Panc1 (cell line): ENCODE results near the gene RABGGTA. TPM values are rescaled to one million over a fixed set of nuclear protein-coding genes. Genes with fewer than 3 reads are reported as not detected.
A peak's percentile ranks its signal among the peaks of the same experiment; 100 is the strongest.

Experiments
- ATAC-seq: fragments of 200-7000 bp; cut with Tn5 transposase; 2 replicates; pipeline ENCODE4 v1.9.1; 2020; ENCODE audit warnings: mild to moderate bottlenecking, moderate library complexity
- BruUV-seq: library from RNA; stranded (reverse); fragments of 400-500 nt; replicated peaks from 2 replicates; lab custom pipeline; 2021; lab: Mats Ljungman, UMichigan
- CTCF ChIA-PET: fragments of 300-600 bp; sonication (Branson Sonifier 250); formaldehyde crosslinking; loops from one replicate; lab custom pipeline; 2022; ENCODE audit warnings: antibody characterized with exemption; lab: Charles Lee
- POLR2A ChIA-PET: fragments of 300-600 bp; sonication (Branson Sonifier 250); formaldehyde crosslinking; loops from one replicate; lab custom pipeline; 2022; ENCODE audit warnings: antibody characterized with exemption; lab: Charles Lee
- DNase-seq: peaks from one replicate; pipeline ENCODE4 v3.0.0-alpha.2; 2010; ENCODE audit warnings: low read depth, low spot score
- H3K27ac ChIP-seq: 2 replicates; pipeline ENCODE4 v1.5.1; 2011; ENCODE audit warnings: mild to moderate bottlenecking, low read length, inconsistent platforms
- H3K27me3 ChIP-seq: fragments of 200-500 bp; sonication (Bioruptor generic); 2 replicates; pipeline ENCODE4 v1.6.0; 2014; ENCODE audit warnings: low read length, inconsistent platforms; ENCODE audit not compliant: control insufficient read depth, insufficient read depth
- H3K36me3 ChIP-seq: fragments of 200-500 bp; sonication (Bioruptor generic); 2 replicates; pipeline ENCODE4 v1.5.1; 2014; ENCODE audit warnings: inconsistent platforms, mild to moderate bottlenecking, low read length, moderate library complexity; ENCODE audit not compliant: control insufficient read depth, insufficient read depth
- H3K4me1 ChIP-seq: 2 replicates; pipeline ENCODE4 v1.5.1; 2011; ENCODE audit warnings: inconsistent platforms, mild to moderate bottlenecking, low read length, moderate library complexity; ENCODE audit not compliant: control insufficient read depth, insufficient read depth
- H3K4me3 ChIP-seq, 2 experiments: 2 replicates each; pipeline ENCODE4 v1.5.1; 2011 to 2012; ENCODE audit warnings: low read depth in 2 of 2, low read length in 2 of 2, mild to moderate bottlenecking in 2 of 2, inconsistent platforms in 1 of 2, moderate library complexity in 1 of 2
- H3K9me3 ChIP-seq: fragments of 200-500 bp; sonication (Bioruptor generic); 2 replicates; pipeline ENCODE4 v1.5.1; 2014; ENCODE audit warnings: low read depth, mild to moderate bottlenecking, inconsistent platforms, low read length, moderate library complexity; ENCODE audit not compliant: control insufficient read depth, insufficient read depth
- POLR2AphosphoS5 ChIP-seq: IDR thresholded peaks from 2 replicates; pipeline ENCODE4 v1.6.1; 2012; ENCODE audit warnings: mild to moderate bottlenecking, low read depth, low read length, moderate library complexity
- REST ChIP-seq, 2 experiments: IDR thresholded peaks; 2 replicates each; pipeline ENCODE4 v1.6.1; 2011 to 2012; ENCODE audit warnings: low read depth in 2 of 2, control low read depth in 1 of 2, low read length in 1 of 2, mild to moderate bottlenecking in 1 of 2, moderate library complexity in 1 of 2; ENCODE audit not compliant: insufficient read depth in 1 of 2
- SIN3A ChIP-seq: IDR thresholded peaks from 2 replicates; pipeline ENCODE4 v1.6.1; 2012; ENCODE audit warnings: low read depth, mild to moderate bottlenecking, low read length, moderate library complexity, borderline replicate concordance; ENCODE audit not compliant: insufficient read depth
- TCF7L2 ChIP-seq: IDR thresholded peaks from 2 replicates; pipeline ENCODE4 v1.6.1; 2011; ENCODE audit warnings: mild to moderate bottlenecking, low read depth, low read length, inconsistent platforms
- in situ Hi-C: cut with HindIII; loops from 2 replicates; pipeline ENCODE4 v1.10.0; 2016; ENCODE audit warnings: low sequenced_read_pairs, low pct_unique_long_range_greater_than_20kb
- intact Hi-C: fragments of 100-400 bp; cut with micrococcal nuclease; formaldehyde crosslinking; loops from one replicate; pipeline ENCODE4 v1.10.0; 2022; ENCODE audit not compliant: unreplicated experiment
- total RNA-seq: library from RNA; stranded (reverse); gene quantifications from one replicate; pipeline ENCODE4 v1.2.1, GENCODE V29; 2021; ENCODE audit not compliant: unreplicated experiment
- TF ChIP-seq, protein P1 (sequence below): fragments of 450-650 bp; IDR thresholded peaks from 2 replicates; pipeline ENCODE4 v1.5.1; 2017; ENCODE audit warnings: mild to moderate bottlenecking

The RABGGTA gene
- total RNA-seq, 1 experiment from 2014 or later, result 30.9 TPM

- ATAC-seq (peak; percentile 93), DNase-seq (peak; percentile 79)
- TF ChIP-seq TCF7L2, result no peak
- TF ChIP-seq REST (IDR thresholded peaks at IDR 0.05; ENCODE audit: insufficient read depth in 1 of 2, low read depth in 2 of 2, low read length in 1 of 2), result no peak
- TF ChIP-seq, protein P1, sequence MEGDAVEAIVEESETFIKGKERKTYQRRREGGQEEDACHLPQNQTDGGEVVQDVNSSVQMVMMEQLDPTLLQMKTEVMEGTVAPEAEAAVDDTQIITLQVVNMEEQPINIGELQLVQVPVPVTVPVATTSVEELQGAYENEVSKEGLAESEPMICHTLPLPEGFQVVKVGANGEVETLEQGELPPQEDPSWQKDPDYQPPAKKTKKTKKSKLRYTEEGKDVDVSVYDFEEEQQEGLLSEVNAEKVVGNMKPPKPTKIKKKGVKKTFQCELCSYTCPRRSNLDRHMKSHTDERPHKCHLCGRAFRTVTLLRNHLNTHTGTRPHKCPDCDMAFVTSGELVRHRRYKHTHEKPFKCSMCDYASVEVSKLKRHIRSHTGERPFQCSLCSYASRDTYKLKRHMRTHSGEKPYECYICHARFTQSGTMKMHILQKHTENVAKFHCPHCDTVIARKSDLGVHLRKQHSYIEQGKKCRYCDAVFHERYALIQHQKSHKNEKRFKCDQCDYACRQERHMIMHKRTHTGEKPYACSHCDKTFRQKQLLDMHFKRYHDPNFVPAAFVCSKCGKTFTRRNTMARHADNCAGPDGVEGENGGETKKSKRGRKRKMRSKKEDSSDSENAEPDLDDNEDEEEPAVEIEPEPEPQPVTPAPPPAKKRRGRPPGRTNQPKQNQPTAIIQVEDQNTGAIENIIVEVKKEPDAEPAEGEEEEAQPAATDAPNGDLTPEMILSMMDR, result no peak
- TF ChIP-seq SIN3A, result no peak
- TF ChIP-seq POLR2AphosphoS5, result no peak; the same call in 1 of the 2 replicates
- intact Hi-C loops, result no loop called here
- no TSS peak for BruUV-seq
- POLR2A ChIA-PET, result no interaction called here
- Histone ChIP-seq H3K27me3 (no peaks in the 10 kb centered on the region), H3K9me3 (no peaks in the 10 kb centered on the region), H3K36me3 (peaks cover 11% of the 10 kb centered on the region), H3K4me1 (peaks cover 18% of the 10 kb centered on the region), H3K4me3 (peak within 1 kb of the TSS; percentile 87 to 89), H3K27ac (peak within 1 kb of the TSS; percentile 96)
- CTCF ChIA-PET, result no interaction called here
- in situ Hi-C loops, result no loop called here
Observed at GRCh38 chr14:24232121-24232644, 39.2 kb downstream of the RABGGTA start, which contains the start of gene NEDD8. TSS of gene NEDD8 (minus strand) at chr14:24232367. CDS start at chr14:24232267, 100 bp downstream.

- intact Hi-C loops (no loop called here), in situ Hi-C loops (no loop called here)
- Histone ChIP-seq H3K27me3 (no peaks in the 10 kb centered on the region), H3K4me1 (peaks cover 18% of the 10 kb centered on the region), H3K9me3 (no peaks in the 10 kb centered on the region), H3K4me3 (peak overlapping the region; percentile 87 to 89), H3K27ac (peak overlapping the region; percentile 96), H3K36me3 (peaks cover 12% of the 10 kb centered on the region)
- POLR2A ChIA-PET, result interaction anchor here (0.6 to 0.7 kb wide), 2 partner anchors 9 to 147 kb away, joined by 6 to 8 read pairs; no protein-coding TSS in a partner anchor
- TF ChIP-seq SIN3A (no peak), REST (IDR thresholded peaks at IDR 0.05; ENCODE audit: insufficient read depth in 1 of 2, low read depth in 2 of 2, low read length in 1 of 2) (no peak), POLR2AphosphoS5 (no peak)
- TF ChIP-seq, protein P1, result no peak
- BruUV-seq, result TSS peak; percentile 73
- DNase-seq (no peak), ATAC-seq (peak; percentile 2; the same call in 1 of the 2 replicates)
- CTCF ChIA-PET, result interaction anchor here (0.7 kb wide), 1 partner anchor 69 kb away, joined by 12 read pairs; no protein-coding TSS in a partner anchor
Observed at GRCh38 chr14:24231263-24232120, 39.9 kb downstream of the RABGGTA start.
